GM12872 (cell line): Measurements from ENCODE around the gene AIRE.

Experiments
- CTCF ChIP-seq: IDR thresholded peaks from 3 replicates; pipeline ENCODE4 v1.5.1; 2011; ENCODE audit warnings: low read depth, mild to moderate bottlenecking, low read length, moderate library complexity; ENCODE audit not compliant: insufficient read depth

Gene AIRE

DNA sequence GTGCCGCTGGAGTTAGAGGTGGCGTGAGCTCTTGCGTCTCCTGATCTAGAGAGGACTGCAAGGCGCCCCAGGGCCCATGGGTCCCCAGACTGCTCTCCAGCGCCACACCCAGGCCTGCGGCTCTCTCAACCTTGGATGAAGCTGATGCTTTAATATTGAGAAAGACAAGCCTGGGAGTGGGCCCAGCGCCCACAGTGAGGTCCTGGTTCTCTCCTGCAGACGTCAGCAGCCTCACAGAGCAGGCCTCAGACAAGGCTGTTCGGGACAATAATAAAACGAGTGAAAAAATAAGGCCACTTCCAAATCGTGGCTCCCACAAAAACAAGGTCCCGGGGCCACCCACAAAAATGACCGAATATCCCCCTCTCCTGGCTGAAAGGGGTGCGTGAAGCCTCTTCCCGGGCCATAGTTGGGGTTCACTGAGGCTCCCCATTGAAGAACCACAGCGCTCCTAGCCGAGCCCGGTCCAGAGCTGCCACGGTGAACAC is 18.0 kb upstream of the AIRE start:
- peak; percentile 29; the same call in 2 of the 3 replicates for TF ChIP-seq CTCF

DNA sequence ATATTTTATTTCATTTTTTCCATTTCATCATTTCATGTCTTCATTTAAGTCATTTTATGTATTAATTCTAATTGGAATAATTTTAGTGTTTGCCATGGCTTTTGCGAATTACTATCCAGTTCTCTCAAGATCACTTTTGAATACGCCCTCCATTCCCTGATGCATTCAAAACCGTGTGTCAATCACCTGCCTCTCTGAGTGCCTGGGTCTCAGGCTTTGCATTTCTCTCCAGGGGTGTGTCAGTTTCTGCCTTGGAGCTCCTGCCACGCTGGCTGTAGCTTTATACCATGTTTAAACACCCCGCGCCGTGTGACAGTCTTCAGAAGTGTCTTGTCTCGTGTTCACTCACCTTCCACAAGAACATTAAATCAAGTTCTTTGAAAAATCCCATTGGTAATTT is 16.6 kb upstream of the AIRE start:
- TF ChIP-seq CTCF, result no peak

DNA sequence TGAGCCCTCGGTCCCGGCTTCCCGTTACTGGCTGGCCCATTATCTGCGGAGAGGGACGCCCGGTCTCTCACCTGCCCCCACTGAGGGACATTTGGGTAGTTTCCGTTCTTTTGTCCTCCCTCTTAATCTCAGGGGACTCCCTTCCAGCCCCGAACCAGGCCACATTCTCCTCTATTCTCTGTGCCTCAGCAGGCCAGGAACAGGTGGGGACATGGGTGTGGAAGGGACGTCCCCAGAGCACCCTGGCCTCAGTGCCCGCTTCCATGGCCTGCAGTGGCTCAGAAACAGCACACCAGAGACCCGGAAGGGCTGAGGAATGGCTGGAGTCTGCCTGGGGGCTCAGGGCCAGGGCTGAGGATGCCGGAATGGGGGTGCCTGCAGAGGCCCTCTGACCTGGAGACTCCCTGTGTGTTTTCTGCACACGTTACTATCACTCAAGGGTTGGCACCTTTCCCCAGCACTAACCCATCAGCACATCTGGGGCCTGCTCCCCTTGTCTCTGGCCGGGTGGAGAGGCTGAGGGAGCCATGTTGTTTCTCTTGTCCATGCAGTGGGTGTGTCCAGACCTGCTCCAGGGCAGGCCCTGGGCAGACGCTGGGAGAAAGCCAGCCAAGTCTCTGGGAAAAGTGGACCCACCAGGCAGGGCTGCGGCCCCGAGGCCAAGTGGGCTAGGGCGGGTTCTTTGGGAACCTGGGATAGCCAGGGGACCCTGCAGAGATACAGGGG is 14.0 kb upstream of the AIRE start:
- TF ChIP-seq CTCF, result no peak

- no peak for TF ChIP-seq CTCF
Measured at GRCh38 chr21:44272284-44272858, 13.3 kb upstream of the AIRE start.

GRCh38 chr21:44273046-44273445 is 12.6 kb upstream of the AIRE start:
- TF ChIP-seq CTCF, result no peak

DNA sequence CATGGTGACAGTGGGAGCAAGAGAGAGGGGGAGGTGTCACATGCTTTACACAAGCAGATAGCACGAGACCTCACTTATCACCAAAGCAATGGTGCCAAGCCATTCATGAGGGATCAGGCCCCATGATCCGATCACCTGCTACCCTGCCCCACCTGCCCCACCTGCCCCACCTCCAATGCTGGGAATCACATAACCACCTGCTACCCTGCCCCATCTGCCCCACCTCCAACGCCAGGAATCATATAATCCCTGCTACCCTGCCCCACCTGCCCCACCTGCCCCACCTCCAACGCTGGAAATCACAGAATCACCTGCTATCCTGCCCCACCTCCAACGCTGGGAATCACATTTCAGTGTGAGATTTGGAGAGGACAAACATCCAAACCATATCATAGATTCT is 10.6 kb upstream of the AIRE start:
- no peak for TF ChIP-seq CTCF

GRCh38 chr21:44279354-44280260 is 6.1 kb upstream of the AIRE start:
- TF ChIP-seq CTCF, result no peak
